Calu3 (cell line): ENCODE results near the gene RABGAP1L. TPM values are rescaled to one million over a fixed set of nuclear protein-coding genes. Genes with fewer than 3 reads are reported as not detected.
A peak's percentile ranks its signal among the peaks of the same experiment; 100 is the strongest.

Source experiments
- BruUV-seq: library from RNA; stranded (reverse); fragments of 400-500 nt; replicated peaks from 2 replicates; lab custom pipeline; 2021; lab: Mats Ljungman, UMichigan
- CTCF ChIA-PET: fragments of 300-600 bp; sonication (Branson Sonifier 250); formaldehyde crosslinking; loops from one replicate; lab custom pipeline; 2022; ENCODE audit warnings: antibody characterized with exemption; lab: Charles Lee
- DNase-seq: peaks from one replicate; pipeline ENCODE4 v3.0.0; 2022
- H3K27ac Mint-ChIP-seq: one replicate; pipeline ENCODE4 v1.8.0; 2022; ENCODE audit warnings: mixed read lengths; ENCODE audit not compliant: unreplicated experiment
- H3K27me3 Mint-ChIP-seq: one replicate; pipeline ENCODE4 v1.8.0; 2022; ENCODE audit warnings: mixed read lengths; ENCODE audit not compliant: unreplicated experiment
- H3K36me3 Mint-ChIP-seq: one replicate; pipeline ENCODE4 v1.8.0; 2022; ENCODE audit warnings: mild to moderate bottlenecking, moderate library complexity, mixed read lengths; ENCODE audit not compliant: insufficient read depth, unreplicated experiment
- H3K4me1 Mint-ChIP-seq: one replicate; pipeline ENCODE4 v1.8.0; 2022; ENCODE audit warnings: mild to moderate bottlenecking, low read depth, mixed read lengths; ENCODE audit not compliant: unreplicated experiment
- H3K4me3 Mint-ChIP-seq: one replicate; pipeline ENCODE4 v1.8.0; 2022; ENCODE audit warnings: mild to moderate bottlenecking, low read depth, moderate library complexity, mixed read lengths; ENCODE audit not compliant: unreplicated experiment
- H3K9me3 Mint-ChIP-seq: one replicate; pipeline ENCODE4 v1.8.0; 2022; ENCODE audit warnings: low read depth, mixed read lengths; ENCODE audit not compliant: unreplicated experiment
- intact Hi-C: fragments of 100-400 bp; cut with micrococcal nuclease; formaldehyde crosslinking; loops from one replicate; pipeline ENCODE4 v1.10.0; 2022; ENCODE audit not compliant: unreplicated experiment
- total RNA-seq: library from RNA; stranded (reverse); gene quantifications from 2 replicates; pipeline ENCODE4 v1.2.3, GENCODE V29; 2022
- TF ChIP-seq, protein P1 (sequence below): fragments of 200-600 bp; IDR thresholded peaks from one replicate; pipeline ENCODE4 v1.8.0; 2022; ENCODE audit warnings: antibody characterized with exemption; ENCODE audit not compliant: unreplicated experiment

RABGAP1L gene
- total RNA-seq, 1 experiment from 2014 or later: 135 TPM

- CTCF ChIA-PET: interaction anchor here (0.7 to 0.9 kb wide), 2 partner anchors 139 to 343 kb away, joined by 3 read pairs; no protein-coding TSS in a partner anchor
- intact Hi-C loops: loop anchor here (1.0 kb wide), 1 partner anchor 29 kb away; no protein-coding TSS in a partner anchor
- TF ChIP-seq, protein P1, sequence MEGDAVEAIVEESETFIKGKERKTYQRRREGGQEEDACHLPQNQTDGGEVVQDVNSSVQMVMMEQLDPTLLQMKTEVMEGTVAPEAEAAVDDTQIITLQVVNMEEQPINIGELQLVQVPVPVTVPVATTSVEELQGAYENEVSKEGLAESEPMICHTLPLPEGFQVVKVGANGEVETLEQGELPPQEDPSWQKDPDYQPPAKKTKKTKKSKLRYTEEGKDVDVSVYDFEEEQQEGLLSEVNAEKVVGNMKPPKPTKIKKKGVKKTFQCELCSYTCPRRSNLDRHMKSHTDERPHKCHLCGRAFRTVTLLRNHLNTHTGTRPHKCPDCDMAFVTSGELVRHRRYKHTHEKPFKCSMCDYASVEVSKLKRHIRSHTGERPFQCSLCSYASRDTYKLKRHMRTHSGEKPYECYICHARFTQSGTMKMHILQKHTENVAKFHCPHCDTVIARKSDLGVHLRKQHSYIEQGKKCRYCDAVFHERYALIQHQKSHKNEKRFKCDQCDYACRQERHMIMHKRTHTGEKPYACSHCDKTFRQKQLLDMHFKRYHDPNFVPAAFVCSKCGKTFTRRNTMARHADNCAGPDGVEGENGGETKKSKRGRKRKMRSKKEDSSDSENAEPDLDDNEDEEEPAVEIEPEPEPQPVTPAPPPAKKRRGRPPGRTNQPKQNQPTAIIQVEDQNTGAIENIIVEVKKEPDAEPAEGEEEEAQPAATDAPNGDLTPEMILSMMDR: no peak
- Mint-ChIP-seq H3K4me3 (no peak overlapping the region), H3K4me1 (peaks cover 14% of the 10 kb centered on the region), H3K27me3 (no peaks in the 10 kb centered on the region), H3K27ac (peak overlapping the region; percentile 16), H3K9me3 (peaks cover 2% of the 10 kb centered on the region), H3K36me3 (no peaks in the 10 kb centered on the region)
- DNase-seq: no peak
- BruUV-seq: no TSS peak
Observed at GRCh38 chr1:174359454-174359805, 200.1 kb downstream of the RABGAP1L start.

- no peak overlapping the region for H3K27ac Mint-ChIP-seq
- peaks cover 2% of the 10 kb centered on the region for H3K9me3 Mint-ChIP-seq
- H3K27me3 Mint-ChIP-seq: no peaks in the 10 kb centered on the region
- H3K4me3 Mint-ChIP-seq: no peak overlapping the region
- no TSS peak for BruUV-seq
- H3K36me3 Mint-ChIP-seq: no peaks in the 10 kb centered on the region
- TF ChIP-seq, protein P1: no peak
- intact Hi-C loops: no loop called here
- CTCF ChIA-PET: interaction anchor here (0.8 kb wide), 1 partner anchor 289 kb away, joined by 3 read pairs; no protein-coding TSS in a partner anchor
- DNase-seq: no peak
- H3K4me1 Mint-ChIP-seq: no peaks in the 10 kb centered on the region
Observed at GRCh38 chr1:174364996-174365736, 205.8 kb downstream of the RABGAP1L start.

- no peak for DNase-seq
- no peaks in the 10 kb centered on the region for H3K27me3 Mint-ChIP-seq
- TF ChIP-seq, protein P1: no peak
- intact Hi-C loops: no loop called here
- no peak overlapping the region for H3K4me3 Mint-ChIP-seq
- peak overlapping the region; percentile 44 for H3K27ac Mint-ChIP-seq
- no peaks in the 10 kb centered on the region for H3K36me3 Mint-ChIP-seq
- H3K4me1 Mint-ChIP-seq: no peaks in the 10 kb centered on the region
- peaks cover 2% of the 10 kb centered on the region for H3K9me3 Mint-ChIP-seq
- BruUV-seq: no TSS peak
- CTCF ChIA-PET: no interaction called here
Observed at GRCh38 chr1:174366946-174367345, 207.6 kb downstream of the RABGAP1L start.

- CTCF ChIA-PET: no interaction called here
- TF ChIP-seq, protein P1: no peak
- BruUV-seq: no TSS peak
- H3K4me1 Mint-ChIP-seq: no peaks in the 10 kb centered on the region
- no peak overlapping the region for H3K4me3 Mint-ChIP-seq
- no peaks in the 10 kb centered on the region for H3K27me3 Mint-ChIP-seq
- H3K36me3 Mint-ChIP-seq: no peaks in the 10 kb centered on the region
- intact Hi-C loops: no loop called here
- DNase-seq: no peak
- no peaks in the 10 kb centered on the region for H3K9me3 Mint-ChIP-seq
- no peak overlapping the region for H3K27ac Mint-ChIP-seq
Observed at GRCh38 chr1:174367892-174368291, 208.6 kb downstream of the RABGAP1L start.
